SK-N-SH (cell line): ENCODE results near the gene SLC25A41. TPM values are rescaled to one million over a fixed set of nuclear protein-coding genes. Genes with fewer than 3 reads are reported as not detected.

Experiments used
- CTCF ChIA-PET: fragments of 300-600, 350-600 bp; formaldehyde crosslinking; extraction: SDS; loops from one replicate; lab custom pipeline; 2021; lab: Yijun Ruan, JAX
- POLR2A ChIA-PET: fragments of 350-600 bp; sonication (Branson Sonifier 250); formaldehyde crosslinking; extraction: SDS; loops from one replicate; lab custom pipeline; 2020; ENCODE audit warnings: antibody characterized with exemption, inconsistent platforms; lab: Yijun Ruan, JAX
- DNase-seq: peaks from one replicate; pipeline ENCODE4 v3.0.0; 2012
- H2AFZ ChIP-seq: fragments of 200-600 bp; sonication (generic); 2 replicates; pipeline ENCODE4 v1.8.1; 2016; ENCODE audit warnings: antibody characterized with exemption, mild to moderate bottlenecking, low read depth
- H3F3A ChIP-seq: fragments of 200-600 bp; sonication (generic); replicated peaks from 2 replicates; pipeline ENCODE3; 2016; ENCODE audit warnings: antibody characterized with exemption, mild to moderate bottlenecking; ENCODE audit not compliant: insufficient read depth
- H3K27ac ChIP-seq, 2 experiments: fragments of 200-500 bp in 1 of 2; fragments of 200-600 bp in 1 of 2; sonication (Bioruptor generic) in 1 of 2; sonication (generic), shearing (Covaris generic) in 1 of 2; 2 replicates each; pipeline versions ENCODE4 v1.5.1 to v1.6.1; 2014 to 2016; ENCODE audit warnings: low read depth in 2 of 2, inconsistent platforms in 1 of 2, low read length in 1 of 2, mild to moderate bottlenecking in 1 of 2, mixed read lengths in 1 of 2
- H3K27me3 ChIP-seq: fragments of 200-600 bp; sonication (generic), shearing (Covaris generic); 2 replicates; pipeline ENCODE4 v1.6.1; 2016; ENCODE audit warnings: mixed run types; ENCODE audit not compliant: insufficient read depth
- H3K36me3 ChIP-seq, 2 experiments: fragments of 200-500 bp in 1 of 2; fragments of 200-600 bp in 1 of 2; sonication (Bioruptor generic) in 1 of 2; sonication (generic) in 1 of 2; replicated peaks in 1 of 2; 2 replicates each; pipeline versions ENCODE3 to v1.5.1; 2014 to 2016; ENCODE audit warnings: low read length in 1 of 2, mild to moderate bottlenecking in 1 of 2; ENCODE audit not compliant: insufficient read depth in 2 of 2, control insufficient read depth in 1 of 2
- H3K4me1 ChIP-seq, 2 experiments: fragments of 200-500 bp in 1 of 2; fragments of 200-600 bp in 1 of 2; sonication (Bioruptor generic) in 1 of 2; sonication (generic), shearing (Covaris generic) in 1 of 2; 2 replicates each; pipeline versions ENCODE4 v1.5.1 to v1.6.1; 2014 to 2016; ENCODE audit warnings: low read depth in 1 of 2, low read length in 1 of 2, mixed run types in 1 of 2; ENCODE audit not compliant: insufficient read depth in 2 of 2, control insufficient read depth in 1 of 2
- H3K4me2 ChIP-seq: fragments of 200-600 bp; sonication (generic), shearing (Covaris generic); 2 replicates; pipeline ENCODE4 v1.6.1; 2017; ENCODE audit warnings: mixed run types
- H3K4me3 ChIP-seq, 2 experiments: fragments of 200-500 bp in 1 of 2; fragments of 200-600 bp in 1 of 2; sonication (Bioruptor generic) in 1 of 2; sonication (generic), shearing (Covaris generic) in 1 of 2; 2 replicates each; pipeline versions ENCODE4 v1.5.1 to v1.8.1; 2014 to 2016; ENCODE audit warnings: low read depth in 2 of 2, inconsistent platforms in 1 of 2, low read length in 1 of 2, mild to moderate bottlenecking in 1 of 2, mixed read lengths in 1 of 2, moderate library complexity in 1 of 2
- H3K79me2 ChIP-seq: fragments of 200-600 bp; sonication (generic); 2 replicates; pipeline ENCODE4 v1.8.1; 2017; ENCODE audit warnings: mild to moderate bottlenecking; ENCODE audit not compliant: insufficient read depth
- H3K9ac ChIP-seq: fragments of 200-600 bp; sonication (generic); 2 replicates; pipeline ENCODE4 v1.6.1; 2017; ENCODE audit warnings: mixed run types
- H3K9me2 ChIP-seq: fragments of 200-600 bp; sonication (generic); 2 replicates; pipeline ENCODE4 v1.6.1; 2017; ENCODE audit warnings: mixed run types
- H3K9me3 ChIP-seq: fragments of 200-600 bp; sonication (generic); 2 replicates; pipeline ENCODE4 v1.6.1; 2017; ENCODE audit warnings: mixed run types, mild to moderate bottlenecking, moderate library complexity
- H4K20me1 ChIP-seq: fragments of 200-600 bp; sonication (generic); 2 replicates; pipeline ENCODE4 v1.6.1; 2017; ENCODE audit warnings: mild to moderate bottlenecking, mixed run types; ENCODE audit not compliant: insufficient read depth
- CTCF ChIP-seq: fragments of 200-600 bp; sonication (generic); IDR thresholded peaks from 2 replicates; pipeline ENCODE4 v1.6.1; 2017; ENCODE audit warnings: antibody characterized with exemption, mild to moderate bottlenecking, moderate library complexity
- EP300 ChIP-seq, 2 experiments: IDR thresholded peaks; 2 replicates each; pipeline versions ENCODE4 v1.4.0 to v1.6.1; 2012; ENCODE audit warnings: borderline replicate concordance in 1 of 2, low read depth in 1 of 2, low read length in 1 of 2
- FOXJ3 ChIP-seq: sonication (generic); formaldehyde crosslinking; IDR thresholded peaks from 2 replicates; pipeline ENCODE4 v1.5.1; 2020; ENCODE audit warnings: mild to moderate bottlenecking, missing genetic modification reagents
- JUND ChIP-seq: IDR thresholded peaks from 2 replicates; pipeline ENCODE4 v1.4.0; 2012
- MAX ChIP-seq: IDR thresholded peaks from 2 replicates; pipeline ENCODE4 v1.4.0; 2012; ENCODE audit warnings: low read depth
- NFIC ChIP-seq: IDR thresholded peaks from 2 replicates; pipeline ENCODE4 v1.4.0; 2012; ENCODE audit warnings: borderline replicate concordance
- NRF1 ChIP-seq: IDR thresholded peaks from 2 replicates; pipeline ENCODE4 v1.6.1; 2012; ENCODE audit warnings: low read depth, mild to moderate bottlenecking, low read length
- PBX3 ChIP-seq: IDR thresholded peaks from 2 replicates; pipeline ENCODE4; 2012
- RCOR1 ChIP-seq: fragments of 150-350 bp; IDR thresholded peaks from 2 replicates; pipeline ENCODE4 v1.6.1; 2017; ENCODE audit warnings: antibody characterized with exemption, low read length
- RFX5 ChIP-seq: IDR thresholded peaks from 2 replicates; pipeline ENCODE4 v1.6.1; 2012; ENCODE audit warnings: mild to moderate bottlenecking, improper control_type of control experiment, low read length
- SIN3A ChIP-seq: IDR thresholded peaks from 2 replicates; pipeline ENCODE4 v1.6.1; 2012; ENCODE audit warnings: low read depth, mild to moderate bottlenecking, low read length, moderate library complexity, borderline replicate concordance
- SMC3 ChIP-seq: IDR thresholded peaks from 2 replicates; pipeline ENCODE4 v1.6.1; 2012; ENCODE audit warnings: low read depth, low read length, improper control_type of control experiment
- USF1 ChIP-seq: IDR thresholded peaks from 2 replicates; pipeline ENCODE4 v1.4.0; 2012; ENCODE audit warnings: low read depth, borderline replicate concordance
- YY1 ChIP-seq: IDR thresholded peaks from 2 replicates; pipeline ENCODE4 v1.4.0; 2012; ENCODE audit warnings: low read depth, mild to moderate bottlenecking
- ZBTB33 ChIP-seq: IDR thresholded peaks from 2 replicates; pipeline ENCODE4 v1.4.0; 2012; ENCODE audit warnings: low read depth, borderline replicate concordance
- WGBS: methylation state at CpG from one replicate; pipeline ENCODE4 v1.1.6; 2017; ENCODE audit warnings: low lambda C conversion rate; 5-methylcytosine and 5-hydroxymethylcytosine counted together
- polyA plus RNA-seq, 3 experiments: library from polyadenylated mRNA; depleted of rRNA; stranded (reverse); fragments of >200 nt; gene quantifications; 2 replicates each; pipeline ENCODE4 v1.2.3, GENCODE V29; 2012

Gene SLC25A41
- polyA plus RNA-seq, 1 of the 3 experiments (the other 2 are of a cell fraction) = 0.12 TPM

- Histone ChIP-seq H3K79me2 (no peaks in the 10 kb centered on the region), H3K27me3 (peaks cover 50% of the 10 kb centered on the region), H3K9me3 (no peaks in the 10 kb centered on the region), H2AFZ (no peak overlapping the region), H3F3A (no peaks in the 10 kb centered on the region), H3K9ac (no peak overlapping the region), H3K4me3 (no peak overlapping the region), H3K36me3 (no peaks in the 10 kb centered on the region), H3K4me2 (no peak overlapping the region), H3K27ac (no peak overlapping the region), H3K4me1 (peaks cover 0 to 9% of the 10 kb centered on the region in 2 experiments; a peak in 1 of 4 replicates), H3K9me2 (no peaks in the 10 kb centered on the region), H4K20me1 (no peaks in the 10 kb centered on the region)
- WGBS = 63% methylated on average over 13 of the region's 14 CpGs
- ChIA-PET POLR2A (no interaction called here), CTCF (no interaction called here)
- no peak for TF ChIP-seq RCOR1
- no peak for TF ChIP-seq YY1
- TF ChIP-seq EP300 (IDR thresholded peaks at IDR 0.05; ENCODE audit: borderline replicate concordance in 1 of 2, low read depth in 1 of 2, low read length in 1 of 2) = no peak
- TF ChIP-seq MAX = no peak
- TF ChIP-seq SIN3A = no peak
- TF ChIP-seq NRF1 = no peak
- no peak for TF ChIP-seq CTCF
- TF ChIP-seq ZBTB33 = no peak
- TF ChIP-seq NFIC = no peak
- TF ChIP-seq FOXJ3 (CRISPR knock-in tag) = no peak
- no peak for TF ChIP-seq JUND
- TF ChIP-seq RFX5 = no peak
- TF ChIP-seq USF1 = no peak
- no peak for TF ChIP-seq SMC3
- TF ChIP-seq PBX3 = no peak
- no peak for DNase-seq
These were observed 37.5 kb upstream of the SLC25A41 start for GRCh38 chr19:6471076-6471475.
